CD4-positive, CD25-positive, alpha-beta regulatory T cell (primary cell): ENCODE data around the gene NCF4. TPM values are rescaled to one million over a fixed set of nuclear protein-coding genes. Genes with fewer than 3 reads are reported as not detected.

Experiments used
- ATAC-seq, 2 donors: fragments of 150-1000 bp; cut with Tn5 transposase; one replicate each; pipeline ENCODE4 v1.10.0; 2021; ENCODE audit warnings: low read depth in 2 of 2, moderate number of reproducible peaks in 2 of 2, moderate library complexity in 1 of 2
- DNase-seq, 3 donors: peaks; one replicate each; pipeline versions ENCODE4 v3.0.0 to v3.0.0-alpha.2; 2012 to 2022; ENCODE audit warnings: mixed read lengths in 1 of 3
- H3K27ac ChIP-seq: one replicate; pipeline ENCODE4 v1.7.0; 2013; ENCODE audit warnings: mild to moderate bottlenecking, low read length; ENCODE audit not compliant: insufficient read depth, poor library complexity, severe bottlenecking
- H3K27me3 ChIP-seq: one replicate; pipeline ENCODE4 v1.7.0; 2013; ENCODE audit warnings: low read length; ENCODE audit not compliant: control insufficient read depth, insufficient read depth
- H3K36me3 ChIP-seq: one replicate; pipeline ENCODE4 v1.7.0; 2013; ENCODE audit warnings: mild to moderate bottlenecking, low read length, moderate library complexity; ENCODE audit not compliant: control insufficient read depth, insufficient read depth
- H3K4me1 ChIP-seq: 2 replicates; pipeline ENCODE4 v1.7.0; 2013; ENCODE audit warnings: mild to moderate bottlenecking, low read length; ENCODE audit not compliant: insufficient read depth, control insufficient read depth, poor library complexity, severe bottlenecking
- H3K4me3 ChIP-seq: one replicate; pipeline ENCODE4 v1.7.0; 2013; ENCODE audit warnings: low read depth, mild to moderate bottlenecking, low read length, moderate library complexity
- H3K9me3 ChIP-seq, 2 experiments: 1 replicate in 1 of 2; 2 replicates in 1 of 2; pipeline ENCODE4 v1.7.0; 2013; ENCODE audit warnings: low read length in 2 of 2, mild to moderate bottlenecking in 1 of 2, moderate library complexity in 1 of 2; ENCODE audit not compliant: control insufficient read depth in 2 of 2
- H3K27ac Mint-ChIP-seq, 3 donors: one replicate each; pipeline ENCODE4 v1.8.0; 2020 to 2022; ENCODE audit warnings: mild to moderate bottlenecking in 3 of 3, mixed read lengths in 3 of 3, moderate library complexity in 2 of 3
- H3K27me3 Mint-ChIP-seq: one replicate; pipeline ENCODE4 v1.8.0; 2022; ENCODE audit warnings: mild to moderate bottlenecking, mixed read lengths
- H3K36me3 Mint-ChIP-seq: one replicate; pipeline ENCODE4 v1.8.0; 2020; ENCODE audit warnings: mixed read lengths
- H3K4me1 Mint-ChIP-seq, 4 donors: one replicate each; pipeline ENCODE4 v1.8.0; 2020 to 2022; ENCODE audit warnings: mixed read lengths in 4 of 4, mild to moderate bottlenecking in 1 of 4
- H3K4me3 Mint-ChIP-seq, 4 donors: one replicate each; pipeline ENCODE4 v1.8.0; 2020 to 2022; ENCODE audit warnings: mild to moderate bottlenecking in 4 of 4, mixed read lengths in 4 of 4, moderate library complexity in 3 of 4
- H3K9me3 Mint-ChIP-seq, 7 donors: one replicate each; pipeline ENCODE4 v1.8.0; 2020 to 2022; ENCODE audit warnings: mixed read lengths in 7 of 7, mild to moderate bottlenecking in 3 of 7, moderate library complexity in 2 of 7
- polyA plus RNA-seq, 4 donors: library from polyadenylated mRNA; unstranded; fragments of 300-500 nt; fragmentation: Illumina TruSeq; gene quantifications; one replicate each; pipeline ENCODE4 v1.2.3, GENCODE V29; 2021
- total RNA-seq: library from RNA; stranded (reverse); gene quantifications from one replicate; pipeline ENCODE4 v1.2.3, GENCODE V29; 2022

The NCF4 gene
- total and polyA plus RNA-seq, 5 donors from 2014 or later: 53.1 to 126 (median 63.6) TPM

DNA sequence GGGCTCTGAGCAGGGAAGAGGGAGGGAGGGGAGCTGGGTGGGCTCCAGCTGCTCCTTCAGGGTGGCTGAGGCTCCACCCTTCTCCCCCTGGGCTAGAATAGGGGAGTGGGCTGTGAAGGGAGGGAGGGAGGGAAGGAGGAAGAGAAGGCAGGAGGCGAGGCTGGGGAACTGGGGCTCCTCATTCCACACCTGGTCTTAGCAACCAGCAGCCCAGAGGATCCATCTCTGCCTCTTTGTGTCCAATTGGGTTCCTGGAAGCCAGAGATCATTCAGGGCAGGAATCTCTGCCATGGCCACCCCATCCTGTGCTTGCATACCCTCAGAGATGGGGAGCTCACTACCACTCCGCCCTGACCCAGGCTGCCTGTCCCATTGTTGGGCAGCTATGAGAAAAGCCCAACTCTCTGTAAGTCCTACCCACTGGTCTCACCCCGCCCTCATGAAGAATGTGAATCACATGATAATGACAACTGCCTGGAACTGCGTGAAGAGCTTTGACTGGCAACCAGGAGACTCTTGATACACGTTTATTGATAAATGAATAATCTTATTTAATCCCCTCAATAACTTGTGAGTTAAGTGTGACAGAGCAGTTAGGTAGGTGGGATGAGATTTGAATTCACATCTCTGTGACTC is 7.9 kb downstream of the NCF4 start:
- Mint-ChIP-seq H3K9me3 (no peaks in the 10 kb centered on the region), H3K27ac (no peak overlapping the region), H3K4me1 (peaks cover 2 to 19% (median 15%) of the 10 kb centered on the region in 4 donors), H3K4me3 (peak overlapping the region in 1 of 4 donors; percentile 38), H3K27me3 (no peaks in the 10 kb centered on the region), H3K36me3 (peaks cover 38% of the 10 kb centered on the region)
- no peak for DNase-seq
- Histone ChIP-seq H3K27me3 (no peaks in the 10 kb centered on the region), H3K4me3 (no peak overlapping the region), H3K9me3 (no peaks in the 10 kb centered on the region), H3K27ac (no peak overlapping the region), H3K36me3 (peaks cover 52% of the 10 kb centered on the region), H3K4me1 (peaks cover 7% of the 10 kb centered on the region)
- no peak for ATAC-seq

DNA sequence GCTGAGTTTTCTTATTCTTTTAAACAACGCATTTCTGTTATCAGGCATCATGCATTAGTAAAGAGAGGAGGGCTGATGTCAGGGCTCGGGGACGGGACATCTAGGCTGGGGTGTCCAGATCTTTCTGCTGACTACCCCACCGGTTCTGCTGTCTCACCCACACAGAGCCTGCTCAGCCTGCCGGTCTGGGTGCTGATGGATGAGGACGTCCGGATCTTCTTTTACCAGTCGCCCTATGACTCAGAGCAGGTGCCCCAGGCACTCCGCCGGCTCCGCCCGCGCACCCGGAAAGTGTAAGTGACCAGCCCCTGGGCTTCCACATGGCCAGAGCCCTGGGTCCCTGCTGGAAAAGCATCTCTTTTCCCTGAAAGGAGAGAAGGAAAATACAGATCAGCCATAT is 9.4 kb downstream of the NCF4 start:
- H3K4me1 Mint-ChIP-seq: peaks cover 7 to 29% (median 23%) of the 10 kb centered on the region in 4 donors
- Histone ChIP-seq H3K9me3 (no peaks in the 10 kb centered on the region), H3K4me1 (peaks cover 16% of the 10 kb centered on the region), H3K4me3 (no peak overlapping the region), H3K27ac (no peak overlapping the region), H3K27me3 (no peaks in the 10 kb centered on the region), H3K36me3 (peaks cover 48% of the 10 kb centered on the region)
- DNase-seq: no peak
- H3K4me3 Mint-ChIP-seq: no peak overlapping the region
- no peaks in the 10 kb centered on the region for H3K27me3 Mint-ChIP-seq
- peaks cover 25% of the 10 kb centered on the region for H3K36me3 Mint-ChIP-seq
- H3K9me3 Mint-ChIP-seq: no peaks in the 10 kb centered on the region
- ATAC-seq: no peak
- H3K27ac Mint-ChIP-seq: peak overlapping the region in 2 of 3 donors; percentile 29 to 66

DNA sequence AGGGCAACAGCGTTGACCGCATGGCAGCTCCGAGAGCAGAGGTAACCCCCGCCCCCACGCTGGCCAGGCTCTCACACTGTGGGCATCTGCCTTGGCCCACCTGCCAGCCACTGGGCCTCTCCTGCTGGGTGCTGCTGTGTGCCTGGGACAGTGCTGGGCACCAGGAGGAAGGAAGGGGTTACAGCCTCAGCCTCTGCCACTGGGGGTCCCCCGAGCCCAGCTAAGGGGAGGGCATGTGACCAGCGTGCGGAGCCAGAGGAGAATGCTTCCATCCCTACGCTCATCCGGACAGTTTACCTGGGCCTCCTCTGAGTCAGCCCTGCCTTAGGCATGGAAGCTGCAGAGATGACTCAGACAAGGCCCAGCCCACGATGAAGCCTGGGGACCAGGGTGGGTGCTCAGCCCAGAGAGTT is 10.9 kb downstream of the NCF4 start:
- Histone ChIP-seq H3K27ac (no peak overlapping the region), H3K4me3 (no peak overlapping the region), H3K4me1 (peaks cover 16% of the 10 kb centered on the region), H3K36me3 (peaks cover 41% of the 10 kb centered on the region), H3K9me3 (no peaks in the 10 kb centered on the region), H3K27me3 (no peaks in the 10 kb centered on the region)
- Mint-ChIP-seq H3K4me1 (peaks cover 11 to 23% (median 18%) of the 10 kb centered on the region in 4 donors), H3K9me3 (no peaks in the 10 kb centered on the region), H3K27ac (no peak overlapping the region), H3K36me3 (peaks cover 23% of the 10 kb centered on the region), H3K4me3 (no peak overlapping the region), H3K27me3 (no peaks in the 10 kb centered on the region)
- DNase-seq (no peak), ATAC-seq (no peak)

DNA sequence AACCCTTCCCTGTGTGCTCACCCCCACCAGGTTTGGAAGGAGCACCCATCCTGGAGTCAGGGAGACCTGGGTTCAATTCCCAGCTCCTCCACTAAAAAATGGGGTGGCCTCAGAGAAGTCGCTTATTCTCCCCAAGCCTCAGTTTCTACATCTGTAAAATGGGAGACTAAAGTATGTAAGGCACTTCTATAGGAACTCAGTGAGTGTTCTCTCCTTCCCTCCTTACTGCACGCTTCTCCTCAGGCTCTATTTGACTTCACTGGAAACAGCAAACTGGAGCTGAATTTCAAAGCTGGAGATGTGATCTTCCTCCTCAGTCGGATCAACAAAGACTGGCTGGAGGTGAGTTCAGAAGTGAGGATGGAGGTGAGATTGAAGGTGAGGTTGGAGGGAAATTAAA is 11.3 kb downstream of the NCF4 start:
- peaks cover 39% of the 10 kb centered on the region for H3K36me3 ChIP-seq
- no peaks in the 10 kb centered on the region for H3K9me3 Mint-ChIP-seq
- H3K9me3 ChIP-seq: no peaks in the 10 kb centered on the region
- peak overlapping the region in 1 of 4 donors; percentile 7 for H3K4me3 Mint-ChIP-seq
- no peak for DNase-seq
- H3K27me3 ChIP-seq: no peaks in the 10 kb centered on the region
- peaks cover 22% of the 10 kb centered on the region for H3K36me3 Mint-ChIP-seq
- H3K4me1 Mint-ChIP-seq: peaks cover 12 to 25% (median 18%) of the 10 kb centered on the region in 4 donors
- no peak overlapping the region for H3K27ac ChIP-seq
- H3K4me1 ChIP-seq: peaks cover 16% of the 10 kb centered on the region
- H3K27me3 Mint-ChIP-seq: no peaks in the 10 kb centered on the region
- ATAC-seq: no peak
- no peak overlapping the region for H3K4me3 ChIP-seq
- H3K27ac Mint-ChIP-seq: peak overlapping the region; percentile 52 to 85 (median 52)

DNA sequence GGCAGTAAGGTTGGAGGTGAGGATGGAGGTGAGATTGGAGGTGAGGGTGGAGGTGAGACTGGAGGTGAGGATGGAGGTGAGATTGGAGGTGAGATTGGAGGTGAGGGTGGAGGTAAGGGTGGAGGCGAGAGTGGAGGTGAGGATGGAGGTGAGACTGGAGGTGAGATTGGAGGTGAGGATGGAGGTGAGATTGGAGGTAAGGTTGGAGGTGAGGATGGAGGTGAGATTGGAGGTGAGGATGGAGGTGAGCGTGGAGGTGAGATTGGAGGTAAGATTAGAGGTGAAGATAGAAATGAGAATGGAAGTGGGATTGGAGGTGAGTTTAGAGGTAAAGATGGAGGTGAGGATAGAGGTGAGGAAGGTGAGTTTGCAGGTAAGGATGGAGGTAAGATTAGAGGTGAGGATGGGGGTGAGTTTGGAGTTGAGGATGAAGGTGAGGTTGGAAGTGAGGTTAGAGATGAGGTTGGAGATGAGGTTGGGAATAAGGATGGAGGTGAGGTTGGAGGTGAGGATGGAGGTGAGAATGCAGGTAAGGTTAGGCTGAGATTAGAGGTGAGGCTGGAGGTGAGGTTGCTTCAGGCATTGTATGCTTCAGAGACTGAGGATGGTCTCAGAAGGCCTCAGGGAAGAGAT is 12.2 kb downstream of the NCF4 start:
- DNase-seq (no peak), ATAC-seq (no peak)
- H3K27ac Mint-ChIP-seq: peak overlapping the region; percentile 85 to 96 (median 93)
- H3K4me1 ChIP-seq: peaks cover 16% of the 10 kb centered on the region
- no peak overlapping the region for H3K4me3 ChIP-seq
- peaks cover 27% of the 10 kb centered on the region for H3K36me3 Mint-ChIP-seq
- H3K9me3 ChIP-seq: no peaks in the 10 kb centered on the region
- no peaks in the 10 kb centered on the region for H3K27me3 Mint-ChIP-seq
- peak overlapping the region; percentile 53 for H3K27ac ChIP-seq
- H3K4me3 Mint-ChIP-seq: peak overlapping the region in 2 of 4 donors; percentile 46 to 68
- H3K9me3 Mint-ChIP-seq: no peaks in the 10 kb centered on the region
- H3K4me1 Mint-ChIP-seq: peaks cover 12 to 25% (median 18%) of the 10 kb centered on the region in 4 donors
- no peaks in the 10 kb centered on the region for H3K27me3 ChIP-seq
- peaks cover 37% of the 10 kb centered on the region for H3K36me3 ChIP-seq

DNA sequence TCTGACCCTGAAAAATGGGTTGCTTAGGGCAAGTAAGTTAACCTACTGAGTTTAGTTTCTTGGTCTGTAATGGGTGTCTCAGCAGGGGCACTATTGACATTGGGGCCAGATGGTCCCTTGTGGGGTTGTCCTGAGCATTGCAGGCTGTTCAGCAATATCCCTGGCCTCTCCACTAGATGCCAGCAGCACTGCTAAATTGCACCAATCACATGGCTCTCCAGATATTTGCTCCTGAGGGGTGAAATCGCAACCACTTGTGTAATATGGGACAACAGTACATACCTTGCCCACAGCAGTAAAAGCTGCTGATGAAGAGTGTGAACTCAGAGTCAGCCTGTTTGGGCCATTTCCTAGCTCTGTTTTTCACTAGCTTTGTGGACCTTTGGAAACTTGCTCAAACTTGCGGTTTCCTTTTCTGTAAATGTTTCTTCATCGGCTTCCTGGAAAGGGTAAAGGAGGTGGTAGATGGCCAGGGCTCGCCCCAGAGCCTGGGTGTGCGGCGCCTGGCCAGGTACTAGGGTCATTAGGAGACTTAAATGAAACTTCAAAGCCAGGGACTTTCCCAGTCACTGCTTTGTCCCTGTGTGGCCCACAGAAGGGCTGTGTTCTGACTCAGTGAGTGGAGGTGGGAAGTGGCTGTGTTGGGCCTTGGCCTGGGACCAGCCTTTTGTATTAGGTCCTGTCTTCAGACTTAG is 13.0 kb downstream of the NCF4 start:
- Mint-ChIP-seq H3K9me3 (no peaks in the 10 kb centered on the region), H3K27ac (peak overlapping the region; percentile 85 to 96 (median 93)), H3K36me3 (peaks cover 27% of the 10 kb centered on the region), H3K4me3 (peak overlapping the region; percentile 39 to 52 (median 46)), H3K4me1 (peaks cover 12 to 25% (median 18%) of the 10 kb centered on the region in 4 donors), H3K27me3 (no peaks in the 10 kb centered on the region)
- H3K36me3 ChIP-seq: peaks cover 35% of the 10 kb centered on the region
- H3K4me3 ChIP-seq: peak overlapping the region; percentile 54
- ATAC-seq (peak; percentile 66 to 68), DNase-seq (peak in 1 of 3 donors; percentile 88)
- H3K27ac ChIP-seq: peak overlapping the region; percentile 62
- no peaks in the 10 kb centered on the region for H3K27me3 ChIP-seq
- no peaks in the 10 kb centered on the region for H3K9me3 ChIP-seq
- peaks cover 16% of the 10 kb centered on the region for H3K4me1 ChIP-seq

DNA sequence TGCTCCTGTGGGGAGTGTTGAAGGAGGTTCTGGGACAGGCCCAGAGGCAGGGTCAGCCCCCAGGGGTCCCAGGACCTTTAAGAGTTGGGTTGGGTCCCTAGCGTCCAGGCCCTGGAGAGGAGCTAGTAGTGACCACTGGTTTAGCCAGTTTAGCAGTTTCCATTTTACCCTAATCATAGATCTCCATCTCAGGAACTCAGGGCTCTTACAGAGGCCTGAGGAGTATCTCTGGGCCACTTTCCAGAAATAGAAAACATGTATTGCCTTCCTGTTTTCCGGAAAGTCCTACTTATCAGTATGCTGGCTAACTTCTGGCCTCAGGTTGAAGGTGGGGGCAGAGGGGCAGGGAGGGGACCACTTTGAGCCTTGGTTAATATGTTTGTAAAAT is 13.5 kb downstream of the NCF4 start:
- no peaks in the 10 kb centered on the region for H3K27me3 ChIP-seq
- H3K4me3 ChIP-seq: peak overlapping the region; percentile 32
- H3K4me1 ChIP-seq: peaks cover 16% of the 10 kb centered on the region
- Mint-ChIP-seq H3K9me3 (peaks cover 0 to 4% (median 0%) of the 10 kb centered on the region in 7 donors), H3K4me1 (peaks cover 12 to 25% (median 18%) of the 10 kb centered on the region in 4 donors), H3K4me3 (no peak overlapping the region), H3K27ac (peak overlapping the region; percentile 85 to 96 (median 93)), H3K36me3 (peaks cover 27% of the 10 kb centered on the region), H3K27me3 (no peaks in the 10 kb centered on the region)
- ATAC-seq (no peak), DNase-seq (no peak)
- peaks cover 36% of the 10 kb centered on the region for H3K36me3 ChIP-seq
- H3K27ac ChIP-seq: peak overlapping the region; percentile 62
- H3K9me3 ChIP-seq: no peaks in the 10 kb centered on the region
